ENCODE data around the gene GORAB.

DNA sequence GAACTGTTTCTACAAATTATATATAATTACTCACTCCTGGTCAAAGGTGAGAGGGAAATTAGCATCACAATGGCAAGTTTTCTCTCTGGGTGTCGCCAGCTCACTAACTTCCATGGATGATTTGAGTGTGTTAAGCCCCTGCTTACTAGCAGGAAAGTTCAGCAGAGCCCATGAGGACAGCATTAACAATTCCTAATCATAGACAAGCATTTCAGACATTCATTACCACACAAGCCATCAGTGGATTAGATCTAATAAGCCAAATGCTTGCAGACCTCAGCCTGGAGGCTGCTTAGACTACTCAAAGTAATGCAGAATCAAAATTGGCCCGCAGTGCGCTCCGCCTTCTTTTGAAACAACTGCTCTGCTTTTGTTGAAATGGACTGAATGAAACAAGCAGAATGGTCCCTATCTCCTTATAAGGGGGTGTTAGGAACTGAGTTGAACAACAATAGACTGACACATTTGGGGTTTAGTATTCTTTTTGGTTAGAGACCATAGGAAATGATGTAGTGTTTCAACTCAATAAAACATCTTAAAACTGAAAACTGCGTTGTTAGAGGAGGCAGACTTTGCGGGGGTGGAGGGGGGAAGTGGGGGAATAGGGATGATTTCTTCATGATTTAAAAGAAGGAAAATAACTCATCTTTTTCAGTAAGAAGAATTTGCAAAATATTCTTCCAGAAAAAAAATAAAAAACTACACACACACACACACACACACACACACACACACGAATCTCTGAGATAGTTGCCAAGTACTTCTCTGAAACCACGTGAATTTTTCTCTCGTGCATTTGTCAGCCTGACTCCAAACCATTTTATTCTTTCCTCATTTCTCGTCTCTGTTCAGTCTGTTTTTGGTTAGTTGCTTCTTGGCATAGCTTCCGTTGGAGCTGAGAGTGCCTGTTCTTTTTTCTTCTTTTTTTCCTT, 54.6 kb downstream of the GORAB start:
- TF ChIP-seq, protein P1, sequence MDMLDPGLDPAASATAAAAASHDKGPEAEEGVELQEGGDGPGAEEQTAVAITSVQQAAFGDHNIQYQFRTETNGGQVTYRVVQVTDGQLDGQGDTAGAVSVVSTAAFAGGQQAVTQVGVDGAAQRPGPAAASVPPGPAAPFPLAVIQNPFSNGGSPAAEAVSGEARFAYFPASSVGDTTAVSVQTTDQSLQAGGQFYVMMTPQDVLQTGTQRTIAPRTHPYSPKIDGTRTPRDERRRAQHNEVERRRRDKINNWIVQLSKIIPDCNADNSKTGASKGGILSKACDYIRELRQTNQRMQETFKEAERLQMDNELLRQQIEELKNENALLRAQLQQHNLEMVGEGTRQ (CRISPR knock-in tag; IDR thresholded peaks at IDR 0.05), result no peak
- TF ChIP-seq, protein P2, sequence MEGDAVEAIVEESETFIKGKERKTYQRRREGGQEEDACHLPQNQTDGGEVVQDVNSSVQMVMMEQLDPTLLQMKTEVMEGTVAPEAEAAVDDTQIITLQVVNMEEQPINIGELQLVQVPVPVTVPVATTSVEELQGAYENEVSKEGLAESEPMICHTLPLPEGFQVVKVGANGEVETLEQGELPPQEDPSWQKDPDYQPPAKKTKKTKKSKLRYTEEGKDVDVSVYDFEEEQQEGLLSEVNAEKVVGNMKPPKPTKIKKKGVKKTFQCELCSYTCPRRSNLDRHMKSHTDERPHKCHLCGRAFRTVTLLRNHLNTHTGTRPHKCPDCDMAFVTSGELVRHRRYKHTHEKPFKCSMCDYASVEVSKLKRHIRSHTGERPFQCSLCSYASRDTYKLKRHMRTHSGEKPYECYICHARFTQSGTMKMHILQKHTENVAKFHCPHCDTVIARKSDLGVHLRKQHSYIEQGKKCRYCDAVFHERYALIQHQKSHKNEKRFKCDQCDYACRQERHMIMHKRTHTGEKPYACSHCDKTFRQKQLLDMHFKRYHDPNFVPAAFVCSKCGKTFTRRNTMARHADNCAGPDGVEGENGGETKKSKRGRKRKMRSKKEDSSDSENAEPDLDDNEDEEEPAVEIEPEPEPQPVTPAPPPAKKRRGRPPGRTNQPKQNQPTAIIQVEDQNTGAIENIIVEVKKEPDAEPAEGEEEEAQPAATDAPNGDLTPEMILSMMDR (IDR thresholded peaks at IDR 0.05 in 2 of 3, conservative IDR thresholded peaks at IDR 0.05 in 1 of 3; ENCODE audit: insufficient read depth in 2 of 3, low read depth in 1 of 3, low read length in 3 of 3), result no peak
- no peak for TF ChIP-seq ZNF436 (CRISPR knock-in tag; IDR thresholded peaks at IDR 0.05)
- TF ChIP-seq MED1 (CRISPR knock-in tag; IDR thresholded peaks at IDR 0.05; ENCODE audit: borderline replicate concordance), result no peak
- TF ChIP-seq POLR2AphosphoS5 (IDR thresholded peaks at IDR 0.05; ENCODE audit: control insufficient read depth, insufficient read depth, low read depth, low read length), result no peak
- TF ChIP-seq, protein P3, sequence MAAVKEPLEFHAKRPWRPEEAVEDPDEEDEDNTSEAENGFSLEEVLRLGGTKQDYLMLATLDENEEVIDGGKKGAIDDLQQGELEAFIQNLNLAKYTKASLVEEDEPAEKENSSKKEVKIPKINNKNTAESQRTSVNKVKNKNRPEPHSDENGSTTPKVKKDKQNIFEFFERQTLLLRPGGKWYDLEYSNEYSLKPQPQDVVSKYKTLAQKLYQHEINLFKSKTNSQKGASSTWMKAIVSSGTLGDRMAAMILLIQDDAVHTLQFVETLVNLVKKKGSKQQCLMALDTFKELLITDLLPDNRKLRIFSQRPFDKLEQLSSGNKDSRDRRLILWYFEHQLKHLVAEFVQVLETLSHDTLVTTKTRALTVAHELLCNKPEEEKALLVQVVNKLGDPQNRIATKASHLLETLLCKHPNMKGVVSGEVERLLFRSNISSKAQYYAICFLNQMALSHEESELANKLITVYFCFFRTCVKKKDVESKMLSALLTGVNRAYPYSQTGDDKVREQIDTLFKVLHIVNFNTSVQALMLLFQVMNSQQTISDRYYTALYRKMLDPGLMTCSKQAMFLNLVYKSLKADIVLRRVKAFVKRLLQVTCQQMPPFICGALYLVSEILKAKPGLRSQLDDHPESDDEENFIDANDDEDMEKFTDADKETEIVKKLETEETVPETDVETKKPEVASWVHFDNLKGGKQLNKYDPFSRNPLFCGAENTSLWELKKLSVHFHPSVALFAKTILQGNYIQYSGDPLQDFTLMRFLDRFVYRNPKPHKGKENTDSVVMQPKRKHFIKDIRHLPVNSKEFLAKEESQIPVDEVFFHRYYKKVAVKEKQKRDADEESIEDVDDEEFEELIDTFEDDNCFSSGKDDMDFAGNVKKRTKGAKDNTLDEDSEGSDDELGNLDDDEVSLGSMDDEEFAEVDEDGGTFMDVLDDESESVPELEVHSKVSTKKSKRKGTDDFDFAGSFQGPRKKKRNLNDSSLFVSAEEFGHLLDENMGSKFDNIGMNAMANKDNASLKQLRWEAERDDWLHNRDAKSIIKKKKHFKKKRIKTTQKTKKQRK (IDR thresholded peaks at IDR 0.05; ENCODE audit: borderline replicate concordance, low read depth, low read length), result no peak
- no peak for TF ChIP-seq TOE1 (IDR thresholded peaks at IDR 0.05; ENCODE audit: borderline replicate concordance)
- TF ChIP-seq TOE1 (CRISPR knock-in tag; IDR thresholded peaks at IDR 0.05; ENCODE audit: borderline replicate concordance, low read depth), result no peak

All from K562 (cell line).